Nephron (organoid): ENCODE data around the gene COL8A2.

Experiments
- H3K27ac Mint-ChIP-seq, 3 experiments: 2 replicates each; pipeline ENCODE4 v1.8.0; 2020; ENCODE audit warnings: mixed read lengths in 3 of 3, mild to moderate bottlenecking in 2 of 3, moderate library complexity in 1 of 3
- H3K27me3 Mint-ChIP-seq: 2 replicates; pipeline ENCODE4 v1.8.0; 2021; ENCODE audit warnings: low read depth, mild to moderate bottlenecking, moderate library complexity, mixed read lengths
- H3K36me3 Mint-ChIP-seq: 2 replicates; pipeline ENCODE4 v1.8.0; 2020; ENCODE audit warnings: low read depth, mixed read lengths
- H3K4me1 Mint-ChIP-seq: 2 replicates; pipeline ENCODE4 v1.8.0; 2020; ENCODE audit warnings: mixed read lengths
- H3K4me3 Mint-ChIP-seq, 3 experiments: 2 replicates each; pipeline ENCODE4 v1.8.0; 2020; ENCODE audit warnings: mild to moderate bottlenecking in 3 of 3, mixed read lengths in 3 of 3, moderate library complexity in 2 of 3
- H3K9me3 Mint-ChIP-seq: 2 replicates; pipeline ENCODE4 v1.8.0; 2020; ENCODE audit warnings: mixed read lengths
- CTCF ChIP-seq, 3 experiments: fragments of 200-600 bp; sonication (generic); IDR thresholded peaks; one replicate each; pipeline ENCODE4 v1.5.0; 2021; ENCODE audit warnings: antibody characterized with exemption in 3 of 3; ENCODE audit not compliant: unreplicated experiment in 3 of 3

The COL8A2 gene

GRCh38 chr1:36168514-36168913, 43.5 kb upstream of the COL8A2 start:
- Mint-ChIP-seq H3K9me3 (no peaks in the 10 kb centered on the region), H3K4me3 (no peak overlapping the region), H3K27me3 (no peaks in the 10 kb centered on the region), H3K36me3 (peaks cover 50% of the 10 kb centered on the region), H3K27ac (peak overlapping the region in 1 of 3 experiments; percentile 59), H3K4me1 (peaks cover 26% of the 10 kb centered on the region)
- TF ChIP-seq CTCF (IDR thresholded peaks at IDR 0.05; ENCODE audit: unreplicated experiment in 3 of 3): no peak

GRCh38 chr1:36166938-36167905, 42.2 kb upstream of the COL8A2 start:
- H3K4me3 Mint-ChIP-seq: no peak overlapping the region
- H3K36me3 Mint-ChIP-seq: peaks cover 40% of the 10 kb centered on the region
- no peaks in the 10 kb centered on the region for H3K9me3 Mint-ChIP-seq
- no peak for TF ChIP-seq CTCF (IDR thresholded peaks at IDR 0.05; ENCODE audit: unreplicated experiment in 3 of 3)
- H3K4me1 Mint-ChIP-seq: peaks cover 38% of the 10 kb centered on the region
- H3K27ac Mint-ChIP-seq: peak overlapping the region in 2 of 3 experiments; percentile 1 to 37
- no peaks in the 10 kb centered on the region for H3K27me3 Mint-ChIP-seq

- H3K4me1 Mint-ChIP-seq: peaks cover 49% of the 10 kb centered on the region
- no peak for TF ChIP-seq CTCF (IDR thresholded peaks at IDR 0.05; ENCODE audit: unreplicated experiment in 3 of 3)
- peaks cover 32% of the 10 kb centered on the region for H3K36me3 Mint-ChIP-seq
- no peaks in the 10 kb centered on the region for H3K27me3 Mint-ChIP-seq
- no peaks in the 10 kb centered on the region for H3K9me3 Mint-ChIP-seq
- H3K4me3 Mint-ChIP-seq: no peak overlapping the region
- no peak overlapping the region for H3K27ac Mint-ChIP-seq
Measured at GRCh38 chr1:36166136-36166535, 41.1 kb upstream of the COL8A2 start.

GRCh38 chr1:36165145-36165544, 40.1 kb upstream of the COL8A2 start:
- no peaks in the 10 kb centered on the region for H3K27me3 Mint-ChIP-seq
- H3K4me3 Mint-ChIP-seq: no peak overlapping the region
- H3K27ac Mint-ChIP-seq: no peak overlapping the region
- no peak for TF ChIP-seq CTCF (IDR thresholded peaks at IDR 0.05; ENCODE audit: unreplicated experiment in 3 of 3)
- H3K4me1 Mint-ChIP-seq: peaks cover 54% of the 10 kb centered on the region
- H3K36me3 Mint-ChIP-seq: peaks cover 23% of the 10 kb centered on the region
- H3K9me3 Mint-ChIP-seq: no peaks in the 10 kb centered on the region

GRCh38 chr1:36164361-36164760, 39.3 kb upstream of the COL8A2 start:
- H3K4me3 Mint-ChIP-seq: no peak overlapping the region
- H3K36me3 Mint-ChIP-seq: peaks cover 24% of the 10 kb centered on the region
- H3K27me3 Mint-ChIP-seq: no peaks in the 10 kb centered on the region
- H3K9me3 Mint-ChIP-seq: no peaks in the 10 kb centered on the region
- H3K27ac Mint-ChIP-seq: no peak overlapping the region
- TF ChIP-seq CTCF (IDR thresholded peaks at IDR 0.05; ENCODE audit: unreplicated experiment in 3 of 3): no peak
- peaks cover 55% of the 10 kb centered on the region for H3K4me1 Mint-ChIP-seq
